ENCODE results near the gene SOX4. TPM values are rescaled to one million over a fixed set of nuclear protein-coding genes. Genes with fewer than 3 reads are reported as not detected.

Gene SOX4
- polyA plus RNA-seq, 1 donor (not counting 4 experiments of a cell fraction or from before 2014, with no cell fraction given) = 16.3 TPM

DNA sequence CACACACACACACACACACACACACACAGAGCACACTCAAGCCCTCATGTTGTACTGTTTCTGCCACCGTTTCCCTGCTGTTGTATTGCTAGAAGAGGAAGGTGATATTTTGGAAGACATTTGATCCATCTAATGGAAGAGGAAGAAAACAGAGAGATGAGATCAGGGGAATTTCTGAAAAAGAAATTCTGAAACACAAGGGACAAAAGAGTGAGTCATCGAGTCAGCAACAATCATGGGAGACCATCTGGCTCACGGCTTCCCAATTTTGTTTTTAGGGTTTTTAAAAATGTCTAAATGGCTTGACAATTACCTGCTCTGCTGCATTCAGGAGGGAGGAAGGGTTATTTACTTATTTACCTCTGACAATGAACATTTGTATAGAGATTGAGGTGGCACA, 22.0 kb downstream of the SOX4 start:
- no peak overlapping the region for H3K9ac ChIP-seq (ENCODE audit: control insufficient read depth, extremely low read depth, insufficient read depth, low read length)
- no peak for TF ChIP-seq EZH2 (IDR thresholded peaks at IDR 0.05; ENCODE audit: low read length)
- TF ChIP-seq, protein P1, sequence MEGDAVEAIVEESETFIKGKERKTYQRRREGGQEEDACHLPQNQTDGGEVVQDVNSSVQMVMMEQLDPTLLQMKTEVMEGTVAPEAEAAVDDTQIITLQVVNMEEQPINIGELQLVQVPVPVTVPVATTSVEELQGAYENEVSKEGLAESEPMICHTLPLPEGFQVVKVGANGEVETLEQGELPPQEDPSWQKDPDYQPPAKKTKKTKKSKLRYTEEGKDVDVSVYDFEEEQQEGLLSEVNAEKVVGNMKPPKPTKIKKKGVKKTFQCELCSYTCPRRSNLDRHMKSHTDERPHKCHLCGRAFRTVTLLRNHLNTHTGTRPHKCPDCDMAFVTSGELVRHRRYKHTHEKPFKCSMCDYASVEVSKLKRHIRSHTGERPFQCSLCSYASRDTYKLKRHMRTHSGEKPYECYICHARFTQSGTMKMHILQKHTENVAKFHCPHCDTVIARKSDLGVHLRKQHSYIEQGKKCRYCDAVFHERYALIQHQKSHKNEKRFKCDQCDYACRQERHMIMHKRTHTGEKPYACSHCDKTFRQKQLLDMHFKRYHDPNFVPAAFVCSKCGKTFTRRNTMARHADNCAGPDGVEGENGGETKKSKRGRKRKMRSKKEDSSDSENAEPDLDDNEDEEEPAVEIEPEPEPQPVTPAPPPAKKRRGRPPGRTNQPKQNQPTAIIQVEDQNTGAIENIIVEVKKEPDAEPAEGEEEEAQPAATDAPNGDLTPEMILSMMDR (optimal IDR thresholded peaks at IDR 0.05 in 1 of 3, IDR thresholded peaks at IDR 0.05 in 1 of 3, conservative IDR thresholded peaks at IDR 0.05 in 1 of 3; ENCODE audit: extremely low read depth in 1 of 3, insufficient read depth in 2 of 3, low read length in 3 of 3) = no peak
- no peak overlapping the region for H2AFZ ChIP-seq (ENCODE audit: control insufficient read depth, low read length)
- no peaks in the 10 kb centered on the region for H3K36me3 ChIP-seq (ENCODE audit: control insufficient read depth in 2 of 2, extremely low read depth in 1 of 2, insufficient read depth in 2 of 2, low read length in 2 of 2)
- dilution Hi-C loops (cut with MboI; ENCODE audit: extremely low pct_ligation_motif_present, low sequenced_read_pairs) = no loop called here
- H3K79me2 ChIP-seq (ENCODE audit: control insufficient read depth, insufficient read depth, low read length) = no peaks in the 10 kb centered on the region
- no peaks in the 10 kb centered on the region for H3K27me3 ChIP-seq (ENCODE audit: control insufficient read depth, extremely low read depth, insufficient read depth, low read length)
- no peak overlapping the region for H3K4me2 ChIP-seq (ENCODE audit: control insufficient read depth, extremely low read depth, insufficient read depth, low read depth, low read length)
- H3K9me3 ChIP-seq (ENCODE audit: control insufficient read depth, low read depth, low read length) = no peaks in the 10 kb centered on the region
- H3K27ac ChIP-seq (ENCODE audit: control insufficient read depth, insufficient read depth, low read length) = no peak overlapping the region
- no peak overlapping the region for H3K4me3 ChIP-seq (ENCODE audit: control insufficient read depth in 2 of 3, extremely low read depth in 1 of 3, insufficient read depth in 2 of 3, low read depth in 1 of 3, low read length in 3 of 3)
- DNase-seq (ENCODE audit: low read depth, low spot score) = no peak
- no peaks in the 10 kb centered on the region for H3K4me1 ChIP-seq (ENCODE audit: control insufficient read depth, extremely low read depth, insufficient read depth, low read length)
- H3K9me1 ChIP-seq (ENCODE audit: control insufficient read depth, extremely low read depth, insufficient read depth, low read length) = no peaks in the 10 kb centered on the region
- no peaks in the 10 kb centered on the region for H4K20me1 ChIP-seq (ENCODE audit: control insufficient read depth, extremely low read depth, insufficient read depth, low read length)
- no peak for FAIRE-seq

DNA sequence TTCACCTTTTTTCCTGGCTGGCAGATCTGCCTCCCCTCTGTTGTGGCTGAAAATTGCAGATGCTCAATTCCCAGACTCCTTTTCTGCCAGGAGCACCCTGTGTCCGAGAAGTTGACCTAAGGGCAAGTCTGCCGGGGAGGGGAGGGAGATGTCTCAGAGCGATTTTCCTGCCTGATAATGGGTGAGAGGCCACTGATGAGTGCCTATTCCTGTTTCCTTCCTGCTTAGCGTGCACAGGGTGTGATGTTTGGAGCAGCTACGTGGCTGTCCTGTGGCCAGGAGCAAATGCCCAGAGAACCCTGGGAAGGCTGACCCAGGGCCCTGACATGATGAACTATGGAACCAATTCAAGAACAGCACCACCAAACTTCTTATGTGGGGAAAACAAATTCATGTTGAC, 22.5 kb downstream of the SOX4 start:
- H2AFZ ChIP-seq (ENCODE audit: control insufficient read depth, low read length) = no peak overlapping the region
- no peaks in the 10 kb centered on the region for H3K9me1 ChIP-seq (ENCODE audit: control insufficient read depth, extremely low read depth, insufficient read depth, low read length)
- DNase-seq (ENCODE audit: low read depth, low spot score) (no peak), FAIRE-seq (no peak)
- H3K4me3 ChIP-seq (ENCODE audit: control insufficient read depth in 2 of 3, extremely low read depth in 1 of 3, insufficient read depth in 2 of 3, low read depth in 1 of 3, low read length in 3 of 3) = no peak overlapping the region
- no peak overlapping the region for H3K27ac ChIP-seq (ENCODE audit: control insufficient read depth, insufficient read depth, low read length)
- no peaks in the 10 kb centered on the region for H3K4me1 ChIP-seq (ENCODE audit: control insufficient read depth, extremely low read depth, insufficient read depth, low read length)
- TF ChIP-seq EZH2 (IDR thresholded peaks at IDR 0.05; ENCODE audit: low read length) = no peak
- TF ChIP-seq, protein P1 (optimal IDR thresholded peaks at IDR 0.05 in 1 of 3, IDR thresholded peaks at IDR 0.05 in 1 of 3, conservative IDR thresholded peaks at IDR 0.05 in 1 of 3; ENCODE audit: extremely low read depth in 1 of 3, insufficient read depth in 2 of 3, low read length in 3 of 3) = no peak
- no peak overlapping the region for H3K4me2 ChIP-seq (ENCODE audit: control insufficient read depth, extremely low read depth, insufficient read depth, low read depth, low read length)
- no peaks in the 10 kb centered on the region for H3K9me3 ChIP-seq (ENCODE audit: control insufficient read depth, low read depth, low read length)
- H3K9ac ChIP-seq (ENCODE audit: control insufficient read depth, extremely low read depth, insufficient read depth, low read length) = no peak overlapping the region
- H3K36me3 ChIP-seq (ENCODE audit: control insufficient read depth in 2 of 2, extremely low read depth in 1 of 2, insufficient read depth in 2 of 2, low read length in 2 of 2) = no peaks in the 10 kb centered on the region
- no peaks in the 10 kb centered on the region for H3K27me3 ChIP-seq (ENCODE audit: control insufficient read depth, extremely low read depth, insufficient read depth, low read length)
- H3K79me2 ChIP-seq (ENCODE audit: control insufficient read depth, insufficient read depth, low read length) = no peaks in the 10 kb centered on the region
- no peaks in the 10 kb centered on the region for H4K20me1 ChIP-seq (ENCODE audit: control insufficient read depth, extremely low read depth, insufficient read depth, low read length)
- dilution Hi-C loops (cut with MboI; ENCODE audit: extremely low pct_ligation_motif_present, low sequenced_read_pairs) = no loop called here
